ENCODE results near the gene DENND4A. TPM values are rescaled to one million over a fixed set of nuclear protein-coding genes. Genes with fewer than 3 reads are reported as not detected.
"Not testable (repeated sequence)": the region's sequence is repeated elsewhere in the genome, so short reads cannot be mapped to it uniquely, and the experiment has no call there.

DENND4A gene
- total and polyA plus RNA-seq, 11 donors = 2.7 to 26.6 (median 15.1) TPM

DNA sequence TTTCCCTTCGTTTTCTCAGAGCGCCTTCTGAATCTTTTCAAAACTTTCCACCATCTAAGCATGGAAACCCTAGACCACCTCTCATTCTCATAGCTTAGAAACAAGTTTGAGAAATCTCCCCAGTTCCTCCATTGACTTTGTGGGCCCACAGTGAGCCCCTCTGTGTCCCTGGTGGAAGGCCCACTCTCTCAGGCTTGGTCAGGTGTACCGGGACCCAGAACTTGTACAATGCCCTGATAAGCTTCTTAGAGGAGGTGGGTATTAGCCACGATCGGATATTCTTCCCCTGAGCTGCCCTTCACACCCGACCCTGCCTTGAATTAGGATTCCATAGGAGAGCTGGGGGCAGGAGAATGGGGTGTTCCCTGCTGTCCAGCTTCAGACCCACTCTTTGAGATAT is 170.5 kb downstream of the DENND4A start, which contains the start of gene SLC24A1:
Gene SLC24A1, plus strand, starts transcription at position 301 of the 400 bp plus-strand sequence. CDS start 2,143 bp downstream, outside the sequence.
- intact Hi-C loops (cut with DNase I) = no loop called here
- WGBS, 4 donors = 89 to 96% (median 93%) methylated on average over 6 of the region's 6 CpGs
- TF ChIP-seq, protein P1, sequence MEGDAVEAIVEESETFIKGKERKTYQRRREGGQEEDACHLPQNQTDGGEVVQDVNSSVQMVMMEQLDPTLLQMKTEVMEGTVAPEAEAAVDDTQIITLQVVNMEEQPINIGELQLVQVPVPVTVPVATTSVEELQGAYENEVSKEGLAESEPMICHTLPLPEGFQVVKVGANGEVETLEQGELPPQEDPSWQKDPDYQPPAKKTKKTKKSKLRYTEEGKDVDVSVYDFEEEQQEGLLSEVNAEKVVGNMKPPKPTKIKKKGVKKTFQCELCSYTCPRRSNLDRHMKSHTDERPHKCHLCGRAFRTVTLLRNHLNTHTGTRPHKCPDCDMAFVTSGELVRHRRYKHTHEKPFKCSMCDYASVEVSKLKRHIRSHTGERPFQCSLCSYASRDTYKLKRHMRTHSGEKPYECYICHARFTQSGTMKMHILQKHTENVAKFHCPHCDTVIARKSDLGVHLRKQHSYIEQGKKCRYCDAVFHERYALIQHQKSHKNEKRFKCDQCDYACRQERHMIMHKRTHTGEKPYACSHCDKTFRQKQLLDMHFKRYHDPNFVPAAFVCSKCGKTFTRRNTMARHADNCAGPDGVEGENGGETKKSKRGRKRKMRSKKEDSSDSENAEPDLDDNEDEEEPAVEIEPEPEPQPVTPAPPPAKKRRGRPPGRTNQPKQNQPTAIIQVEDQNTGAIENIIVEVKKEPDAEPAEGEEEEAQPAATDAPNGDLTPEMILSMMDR (IDR thresholded peaks at IDR 0.05) = no peak
- TF ChIP-seq POLR2A (IDR thresholded peaks at IDR 0.05) = no peak

DNA sequence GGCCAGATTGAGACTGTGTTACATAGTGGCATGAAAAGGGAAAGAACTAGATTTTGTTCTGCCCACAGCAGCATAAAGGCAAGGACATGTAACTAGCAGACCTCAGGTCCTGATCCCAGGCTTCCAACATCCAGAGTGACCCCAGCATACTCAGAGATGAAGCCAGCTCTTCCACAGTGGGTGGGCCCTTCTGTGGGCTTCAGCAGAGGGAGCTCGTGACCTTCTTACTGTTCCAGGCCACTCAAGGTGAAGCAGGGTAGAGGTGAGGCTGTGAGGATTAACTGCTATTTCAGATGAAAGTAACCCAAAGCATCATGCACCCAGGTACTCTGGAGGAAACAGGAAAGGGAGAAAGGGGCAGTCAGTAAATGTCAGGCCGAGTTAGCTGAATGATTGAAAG is 171.3 kb downstream of the DENND4A start:
- no peak for DNase-seq
- no peaks in the 10 kb centered on the region for H3K4me1 ChIP-seq
- H3K4me3 ChIP-seq = no peak overlapping the region
- no peaks in the 10 kb centered on the region for H3K27me3 ChIP-seq
- TF ChIP-seq, protein P1 (IDR thresholded peaks at IDR 0.05) = no peak
- TF ChIP-seq POLR2A (IDR thresholded peaks at IDR 0.05) = no peak
- no peaks in the 10 kb centered on the region for H3K9me3 ChIP-seq
- H3K27ac ChIP-seq = no peak overlapping the region
- peaks cover 0 to 20% (median 7%) of the 10 kb centered on the region in 9 donors for H3K36me3 ChIP-seq
- ATAC-seq = no peak
- 81 to 90% (median 89%) methylated on average over 2 of the region's 2 CpGs for WGBS, 4 donors
- intact Hi-C loops (cut with DNase I) = no loop called here

More for the DNA sequence above, 170.5 kb downstream of the DENND4A start, which contains the start of gene SLC24A1:
- no peak within 1 kb of the TSS for H3K4me3 ChIP-seq
- no peak for DNase-seq
- no peaks in the 10 kb centered on the region for H3K27me3 ChIP-seq
- H3K4me1 ChIP-seq = no peaks in the 10 kb centered on the region
- no peak within 1 kb of the TSS for H3K27ac ChIP-seq
- H3K36me3 ChIP-seq = peaks cover 0 to 28% (median 8%) of the 10 kb centered on the region in 9 donors
- H3K9me3 ChIP-seq = no peaks in the 10 kb centered on the region
- no peak for ATAC-seq

DNA sequence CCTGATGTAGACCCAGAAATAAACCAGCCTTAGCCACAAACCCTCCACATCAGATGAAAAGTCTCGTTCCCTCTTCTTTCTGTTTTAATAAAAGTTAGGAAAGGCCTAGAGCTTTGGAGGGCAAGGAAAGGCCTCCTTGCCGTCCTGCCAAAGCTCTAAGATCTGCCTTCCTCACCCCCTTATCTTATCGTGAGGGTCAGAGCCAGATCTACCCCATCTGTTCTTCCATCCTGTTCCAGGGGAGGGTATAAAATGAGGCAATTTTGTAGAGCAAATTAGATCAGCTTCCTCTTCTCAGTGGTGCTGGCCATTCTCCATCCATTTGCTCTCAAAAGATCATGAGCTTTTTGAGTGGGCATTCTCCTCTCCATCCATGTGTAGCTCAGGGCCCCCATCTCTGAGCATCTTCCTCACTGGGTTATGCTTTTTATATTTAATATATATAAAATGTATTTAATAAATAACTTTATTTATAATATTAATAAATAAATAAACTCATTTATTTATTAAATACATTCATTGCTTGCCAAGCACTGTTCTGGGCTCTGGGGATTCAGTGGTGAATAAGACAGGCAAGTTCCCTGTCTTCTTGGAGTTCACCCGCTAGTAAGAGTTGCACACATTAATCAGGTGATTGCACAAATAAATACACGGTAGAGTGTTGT is 172.3 kb downstream of the DENND4A start:
- intact Hi-C loops (cut with DNase I) = no loop called here
- 69 to 76% (median 72%) methylated on average over 5 of the region's 5 CpGs for WGBS, 4 donors
- Histone ChIP-seq H3K4me3 (no peak overlapping the region), H3K27me3 (no peaks in the 10 kb centered on the region), H3K36me3 (peaks cover 0 to 9% (median under 1%) of the 10 kb centered on the region in 9 donors), H3K9me3 (no peaks in the 10 kb centered on the region), H3K4me1 (no peaks in the 10 kb centered on the region), H3K27ac (no peak overlapping the region)
- TF ChIP-seq POLR2A (IDR thresholded peaks at IDR 0.05) = no peak
- TF ChIP-seq, protein P1 (IDR thresholded peaks at IDR 0.05) = no peak
- ATAC-seq (no peak), DNase-seq (no peak)

DNA sequence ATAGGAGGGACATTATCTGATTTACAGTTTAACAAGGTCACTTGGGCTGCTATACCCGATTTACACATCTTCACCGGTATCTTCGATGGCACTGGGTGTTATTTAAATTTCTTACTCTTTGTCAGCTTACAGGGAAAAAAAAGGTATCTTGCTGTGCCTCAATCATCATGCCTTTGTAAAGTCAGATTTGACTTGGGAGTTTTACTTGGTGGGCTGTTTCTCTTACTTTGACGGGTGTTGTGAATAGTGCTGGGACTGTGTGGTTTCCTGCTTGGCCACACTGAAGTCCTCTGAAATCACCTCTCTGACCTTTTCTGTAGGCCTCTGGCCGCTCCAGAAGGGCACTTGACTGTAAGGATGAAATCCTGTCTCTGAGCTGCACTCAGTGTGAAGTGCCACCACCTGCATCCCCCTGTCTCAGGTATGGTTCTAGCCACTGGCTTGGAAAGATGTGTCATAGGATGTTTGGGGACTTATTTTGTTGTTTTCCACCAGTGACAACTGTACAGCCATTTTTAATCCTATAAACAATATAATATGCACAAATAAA is 173.5 kb downstream of the DENND4A start:
- WGBS, 4 donors = 60 to 72% (median 65%) methylated on average over 5 of the region's 5 CpGs
- Histone ChIP-seq H3K36me3 (no peaks in the 10 kb centered on the region), H3K27ac (no peak overlapping the region), H3K27me3 (no peaks in the 10 kb centered on the region), H3K4me1 (no peaks in the 10 kb centered on the region), H3K4me3 (no peak overlapping the region), H3K9me3 (no peaks in the 10 kb centered on the region)
- no peak for TF ChIP-seq POLR2A (IDR thresholded peaks at IDR 0.05)
- TF ChIP-seq, protein P1 (IDR thresholded peaks at IDR 0.05) = no peak
- no peak for DNase-seq
- no peak for ATAC-seq
- intact Hi-C loops (cut with DNase I) = no loop called here

DNA sequence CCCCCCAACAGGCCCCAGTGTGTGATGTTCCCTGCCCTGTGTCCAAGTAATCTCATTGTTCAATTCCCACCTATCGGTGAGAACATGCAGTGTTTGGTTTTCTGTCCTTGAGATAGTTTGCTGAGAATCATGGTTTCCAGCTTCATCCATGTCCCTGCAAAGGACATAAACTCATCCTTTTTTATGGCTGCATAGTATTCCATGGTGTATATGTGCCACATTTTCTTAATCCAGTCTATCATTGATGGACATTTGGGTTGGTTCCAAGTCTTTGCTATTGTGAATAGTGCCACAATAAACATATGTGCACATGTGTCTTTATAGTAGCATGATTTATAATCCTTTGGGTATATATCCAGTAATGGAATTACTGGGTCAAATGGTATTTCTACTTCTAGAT is 176.2 kb downstream of the DENND4A start:
- H3K4me1 ChIP-seq = peaks cover 3 to 14% (median 8%) of the 10 kb centered on the region in 12 donors
- H3K9me3 ChIP-seq; H3K27me3 ChIP-seq; H3K27ac ChIP-seq; H3K36me3 ChIP-seq; ATAC-seq; H3K4me3 ChIP-seq; DNase-seq; intact Hi-C loops (cut with DNase I): not testable (repeated sequence)
- WGBS, 4 donors = 87 to 100% (median 96%) methylated on average over 1 of the region's 1 CpG
